NCI-H460 (cell line): ENCODE results near the gene C16orf92. TPM values are rescaled to one million over a fixed set of nuclear protein-coding genes. Genes with fewer than 3 reads are reported as not detected.

Source experiments
- DNase-seq: peaks from one replicate; pipeline ENCODE4 v3.0.0-alpha.2; 2016; ENCODE audit warnings: low read depth; ENCODE audit errors: extremely low read depth
- total RNA-seq: library from RNA; depleted of rRNA; stranded (reverse); fragments of >200 nt; shearing (Covaris generic); gene quantifications from 2 replicates; pipeline ENCODE4 v1.2.3, GENCODE V29; 2014

C16orf92 gene
- total RNA-seq, 1 experiment from 2014 or later = not detected

- DNase-seq = no peak
These were observed 30.5 kb downstream of the C16orf92 start for GRCh38 chr16:30053376-30054015.

- DNase-seq = no peak
These were observed 31.5 kb downstream of the C16orf92 start for GRCh38 chr16:30054451-30054850.

- DNase-seq = no peak
These were observed 32.1 kb downstream of the C16orf92 start for GRCh38 chr16:30054959-30055553.

GRCh38 chr16:30060346-30060745 is 37.3 kb downstream of the C16orf92 start:
- no peak for DNase-seq

- DNase-seq = no peak
These were observed 38.0 kb downstream of the C16orf92 start for GRCh38 chr16:30060836-30061554.

GRCh38 chr16:30063278-30063892 is 40.4 kb downstream of the C16orf92 start:
- DNase-seq = no peak

GRCh38 chr16:30063893-30064728 is 41.1 kb downstream of the C16orf92 start:
- DNase-seq = peak; percentile 68

- no peak for DNase-seq
These were observed 41.7 kb downstream of the C16orf92 start for GRCh38 chr16:30064729-30065101.

- DNase-seq = peak; percentile 96
These were observed 42.3 kb downstream of the C16orf92 start, which contains the start of gene ALDOA for GRCh38 chr16:30065102-30065942. Gene ALDOA (plus strand): TSS chr16:30065760. CDS start chr16:30066898, 1,138 bp downstream.

- DNase-seq = no peak
These were observed 43.2 kb downstream of the C16orf92 start for GRCh38 chr16:30065943-30066760.

GRCh38 chr16:30066761-30067583 is 44.0 kb downstream of the C16orf92 start:
- DNase-seq = no peak

GRCh38 chr16:30067584-30067916 is 44.6 kb downstream of the C16orf92 start:
- no peak for DNase-seq

GRCh38 chr16:30068333-30068732 is 45.3 kb downstream of the C16orf92 start:
- DNase-seq = no peak

GRCh38 chr16:30068750-30069610 is 46.0 kb downstream of the C16orf92 start:
- DNase-seq = no peak

- no peak for DNase-seq
These were observed 46.8 kb downstream of the C16orf92 start for GRCh38 chr16:30069611-30070462.

- no peak for DNase-seq
These were observed 47.5 kb downstream of the C16orf92 start for GRCh38 chr16:30070490-30070889.
